Loucy (cell line): ENCODE measurements around the gene MRPL49.

ENCODE experiments used
- CTCF ChIP-seq: fragments of 200-600 bp; sonication (generic); conservative IDR thresholded peaks from 2 replicates; pipeline ENCODE4 v1.5.1; 2014; ENCODE audit warnings: mild to moderate bottlenecking, antibody characterized with exemption, low read length
- EZH2phosphoT487 ChIP-seq: fragments of 200-600 bp; IDR thresholded peaks from 2 replicates; pipeline ENCODE4 v1.6.1; 2018; ENCODE audit warnings: antibody characterized with exemption, mild to moderate bottlenecking, moderate library complexity, borderline replicate concordance

GRCh38 chr11:65085446-65085845 lies 36.7 kb upstream of the MRPL49 start:
- TF ChIP-seq CTCF (no peak), EZH2phosphoT487 (no peak)
